HG03064 (cell line): Measurements from ENCODE around the gene FCGBP.
"Not testable (repeated sequence)": the region's sequence is repeated elsewhere in the genome, so short reads cannot be mapped to it uniquely, and the experiment has no call there.

Experiments used
- ATAC-seq: cut with Tn5 transposase; IDR thresholded peaks from one replicate; pipeline ENCODE4 v1.9.1; 2021; ENCODE audit warnings: low read depth; ENCODE audit not compliant: unreplicated experiment

FCGBP gene

DNA sequence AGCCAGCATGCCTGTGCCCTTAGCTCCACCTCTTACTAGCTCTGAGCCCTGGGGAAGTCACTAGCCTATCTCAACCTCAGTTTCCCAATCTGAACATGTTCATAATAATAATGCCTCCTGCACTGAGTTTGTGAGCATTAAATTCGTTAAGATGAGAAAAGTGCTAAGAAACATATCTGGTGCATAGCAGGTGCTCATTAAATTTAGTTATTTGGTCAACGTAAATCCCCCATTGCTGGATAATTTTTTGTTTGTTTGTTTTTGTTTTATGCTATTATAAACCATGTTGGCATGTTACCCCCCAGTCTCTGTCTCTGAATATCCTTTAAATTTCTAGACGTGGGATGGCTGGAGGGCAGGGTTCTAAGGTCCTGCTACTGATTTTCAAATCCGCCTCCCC lies 10.6 kb downstream of the FCGBP start:
- ATAC-seq, result no peak

- no peak for ATAC-seq
Observed at GRCh38 chr19:39919976-39920375, 14.5 kb downstream of the FCGBP start.

DNA sequence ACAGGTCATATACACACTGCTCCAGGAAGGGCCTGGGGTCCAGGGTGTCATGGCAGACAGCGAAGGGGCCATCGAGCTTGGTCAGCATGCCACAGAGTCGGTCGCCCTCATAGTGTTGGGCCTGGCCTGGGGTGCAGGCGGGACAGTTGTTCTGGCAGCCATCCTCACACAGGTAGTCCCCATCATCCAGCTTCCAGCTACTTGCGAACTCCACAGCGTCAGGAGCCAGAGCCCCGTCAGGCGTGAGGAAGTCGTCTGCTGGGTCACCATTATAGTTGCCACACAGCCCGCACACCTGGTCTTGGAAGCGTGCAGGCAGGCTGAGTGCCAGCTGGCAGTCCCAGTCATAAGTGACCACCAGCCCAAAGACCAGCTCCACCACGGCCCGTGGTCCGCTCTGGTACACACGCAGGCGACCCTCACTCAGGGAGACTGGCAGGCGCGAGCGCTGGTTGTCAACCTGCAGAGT lies 16.2 kb downstream of the FCGBP start:
- no peak for ATAC-seq

GRCh38 chr19:39917561-39918182 lies 16.8 kb downstream of the FCGBP start:
- ATAC-seq, result no peak

GRCh38 chr19:39916851-39917396 lies 17.5 kb downstream of the FCGBP start:
- no peak for ATAC-seq

GRCh38 chr19:39916236-39916635 lies 18.2 kb downstream of the FCGBP start:
- no peak for ATAC-seq

DNA sequence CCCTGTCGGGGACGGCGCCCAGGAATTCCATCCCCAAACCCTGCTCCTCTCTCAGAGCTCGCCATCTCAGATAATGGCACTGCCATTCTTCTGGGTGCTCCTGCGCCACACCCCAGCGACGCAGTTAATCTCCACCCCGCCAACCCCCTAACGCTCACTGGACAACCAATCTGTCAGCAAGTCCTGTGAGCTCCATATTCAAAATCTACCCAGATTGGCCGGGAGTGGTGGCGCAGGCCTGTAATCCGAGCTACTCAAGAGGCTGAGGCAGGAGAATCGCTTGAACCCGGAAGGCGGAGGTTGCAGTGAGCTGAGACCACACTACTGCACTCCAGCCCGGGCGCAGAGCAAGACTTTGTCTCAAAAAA lies 18.6 kb downstream of the FCGBP start:
- no peak for ATAC-seq

GRCh38 chr19:39915101-39915847 lies 19.2 kb downstream of the FCGBP start:
- no peak for ATAC-seq

- ATAC-seq, result no peak
Observed at GRCh38 chr19:39913682-39914333, 20.6 kb downstream of the FCGBP start.

DNA sequence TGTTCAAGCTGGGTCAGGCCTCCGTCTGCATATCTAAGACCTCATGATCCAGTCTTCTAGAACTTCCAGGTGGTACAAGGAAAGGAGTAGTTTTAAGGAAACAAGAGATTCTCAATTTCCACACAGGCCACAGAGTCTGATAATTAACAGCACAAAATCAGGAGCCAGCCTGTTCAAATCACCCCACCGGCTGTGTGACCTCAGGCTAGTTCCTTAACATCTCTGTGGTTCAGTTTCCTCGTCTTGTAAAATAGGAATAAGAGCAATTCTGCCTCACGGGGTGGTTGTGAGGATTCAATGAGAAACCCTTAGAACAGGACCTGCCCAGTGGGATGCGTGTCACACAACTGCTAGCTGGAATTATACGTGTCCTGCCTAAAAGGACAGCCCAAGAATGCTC lies 25.6 kb downstream of the FCGBP start:
- no peak for ATAC-seq

- no peak for ATAC-seq
Observed at GRCh38 chr19:39906820-39907611, 27.4 kb downstream of the FCGBP start.

DNA sequence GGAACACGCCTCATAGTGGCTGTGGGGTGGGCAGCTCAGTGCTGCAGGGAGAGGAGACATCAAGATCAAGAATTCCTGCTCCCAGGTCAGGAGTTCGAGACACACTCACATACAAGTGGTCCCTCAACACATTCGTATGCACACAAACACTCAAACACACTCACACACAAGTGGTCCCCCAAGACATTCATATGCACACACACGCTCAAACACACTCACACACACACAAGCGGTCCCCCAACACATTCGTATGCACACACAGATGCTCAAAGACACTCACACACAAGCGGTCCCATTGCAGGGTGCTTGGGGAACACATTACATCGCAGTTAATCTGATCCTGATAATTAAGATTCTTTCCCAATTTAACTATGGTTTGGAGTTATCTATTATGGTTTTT lies 28.2 kb downstream of the FCGBP start:
- ATAC-seq, result no peak

GRCh38 chr19:39903486-39904091 lies 30.8 kb downstream of the FCGBP start:
- ATAC-seq, result not testable (repeated sequence)

- ATAC-seq, result not testable (repeated sequence)
Observed at GRCh38 chr19:39902326-39902725, 32.1 kb downstream of the FCGBP start.

DNA sequence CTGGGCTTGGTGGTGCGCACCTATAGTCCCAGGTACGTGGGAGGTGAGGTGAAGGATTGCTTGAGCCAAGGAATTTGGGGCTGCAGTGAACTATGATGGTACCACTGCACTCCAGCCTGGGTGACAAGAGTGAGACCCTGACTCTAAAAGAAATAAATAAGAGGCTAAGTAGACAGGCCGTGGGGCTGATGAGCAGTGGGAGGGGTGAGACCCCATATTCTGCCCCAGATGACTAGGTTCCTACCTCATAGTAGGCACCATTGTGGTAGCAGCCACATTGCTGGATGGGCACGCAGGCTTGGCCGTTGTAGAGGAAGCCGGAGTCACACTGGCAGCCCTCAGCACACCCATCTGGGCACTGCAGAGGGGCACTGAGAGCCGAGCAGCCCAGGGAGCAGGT lies 32.8 kb downstream of the FCGBP start:
- not testable (repeated sequence) for ATAC-seq

DNA sequence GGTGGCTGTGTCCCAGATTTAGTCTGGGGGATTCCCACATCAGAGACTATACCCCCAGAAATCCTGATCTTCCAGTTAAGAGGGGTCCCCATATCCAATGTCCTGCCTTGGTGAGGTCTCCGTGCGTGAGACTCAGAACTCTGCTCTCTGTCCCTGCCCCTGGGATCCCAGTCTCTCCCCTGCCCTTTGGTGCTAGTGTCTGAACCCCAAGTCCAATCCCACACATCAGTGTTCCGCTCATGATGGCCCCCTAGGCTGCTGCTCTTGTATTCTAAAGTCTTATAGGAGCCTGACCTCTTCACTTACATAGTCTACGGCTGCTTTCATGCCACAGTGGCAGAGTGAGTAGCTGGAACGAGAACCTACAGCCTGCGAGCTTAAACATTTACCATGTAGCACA lies 35.6 kb downstream of the FCGBP start:
- ATAC-seq, result not testable (repeated sequence)

- not testable (repeated sequence) for ATAC-seq
Observed at GRCh38 chr19:39897511-39898245, 36.8 kb downstream of the FCGBP start.

- ATAC-seq, result not testable (repeated sequence)
Observed at GRCh38 chr19:39895096-39895495, 39.3 kb downstream of the FCGBP start.

DNA sequence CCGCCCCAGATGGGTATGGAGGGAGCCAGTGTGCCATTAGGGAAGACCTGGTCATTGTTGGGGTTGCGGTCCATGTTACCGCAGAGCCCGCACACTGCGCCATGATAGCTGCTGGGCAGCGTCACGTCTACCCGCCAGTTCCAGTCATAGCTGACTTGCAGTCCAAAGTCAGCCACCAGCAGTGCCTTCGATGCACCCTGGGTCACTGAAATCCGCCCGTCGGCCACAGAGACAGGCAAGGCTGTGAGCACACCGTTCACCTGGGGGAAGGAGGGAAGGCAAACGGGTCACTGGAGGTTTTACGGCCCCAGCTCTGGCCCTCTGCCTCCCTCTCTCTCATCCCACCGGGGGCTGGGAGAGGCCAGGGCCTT lies 40.2 kb downstream of the FCGBP start:
- not testable (repeated sequence) for ATAC-seq
